Measurements from ENCODE around the gene NAPEPLD.
"Not testable (repeated sequence)": the region's sequence is repeated elsewhere in the genome, so short reads cannot be mapped to it uniquely, and the experiment has no call there.

The NAPEPLD gene

DNA sequence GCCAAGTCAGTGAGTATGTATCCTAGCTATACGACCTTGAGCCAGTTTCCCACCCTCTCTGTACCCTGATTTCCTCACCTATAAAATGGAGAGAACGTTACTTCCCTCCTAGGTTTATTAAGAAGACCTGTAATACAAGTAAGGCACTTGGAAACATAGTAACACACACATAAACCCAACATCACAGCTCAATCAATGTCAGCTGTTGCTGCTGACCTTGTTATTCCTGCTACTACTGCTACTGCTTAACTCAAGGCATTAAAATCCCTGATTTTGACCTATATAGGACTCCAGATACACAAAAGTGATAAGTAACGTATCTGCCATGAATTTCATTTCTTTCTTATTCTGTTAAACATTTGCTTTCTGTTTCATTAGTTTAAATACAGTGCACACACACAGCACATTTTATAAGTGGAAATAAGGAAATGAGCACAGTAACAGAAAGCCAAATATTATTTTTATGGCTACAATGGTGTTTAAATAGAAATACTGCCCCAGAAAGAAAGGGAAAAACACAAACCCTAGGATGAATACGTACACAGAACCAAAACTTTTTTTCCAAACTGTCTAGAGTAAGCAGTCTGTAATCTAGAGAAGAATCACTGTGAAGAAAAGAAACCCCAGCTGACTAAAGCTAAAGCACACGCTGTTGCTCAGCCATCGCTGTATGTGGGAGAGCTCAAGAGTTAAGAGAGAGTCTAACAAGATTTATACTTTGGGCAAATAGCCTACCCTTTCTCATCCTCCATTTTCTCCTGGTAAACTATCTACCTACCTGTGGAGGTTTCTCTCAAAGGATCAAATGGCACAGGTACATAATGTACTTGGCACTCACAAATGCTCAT, 19.0 kb downstream of the NAPEPLD start:
- Mint-ChIP-seq H3K4me3 (no peak overlapping the region), H3K27me3 (no peaks in the 10 kb centered on the region), H3K4me1 (peaks cover 20% of the 10 kb centered on the region), H3K9me3 (no peaks in the 10 kb centered on the region), H3K27ac (no peak overlapping the region), H3K36me3 (peaks cover 15% of the 10 kb centered on the region)
- ATAC-seq, result no peak

GRCh38 chr7:103127006-103127405, 21.9 kb downstream of the NAPEPLD start:
- Mint-ChIP-seq H3K9me3 (no peaks in the 10 kb centered on the region), H3K27me3 (no peaks in the 10 kb centered on the region), H3K4me3 (no peak overlapping the region), H3K36me3 (peaks cover 27% of the 10 kb centered on the region), H3K27ac (no peak overlapping the region), H3K4me1 (peaks cover 7% of the 10 kb centered on the region)
- no peak for ATAC-seq

DNA sequence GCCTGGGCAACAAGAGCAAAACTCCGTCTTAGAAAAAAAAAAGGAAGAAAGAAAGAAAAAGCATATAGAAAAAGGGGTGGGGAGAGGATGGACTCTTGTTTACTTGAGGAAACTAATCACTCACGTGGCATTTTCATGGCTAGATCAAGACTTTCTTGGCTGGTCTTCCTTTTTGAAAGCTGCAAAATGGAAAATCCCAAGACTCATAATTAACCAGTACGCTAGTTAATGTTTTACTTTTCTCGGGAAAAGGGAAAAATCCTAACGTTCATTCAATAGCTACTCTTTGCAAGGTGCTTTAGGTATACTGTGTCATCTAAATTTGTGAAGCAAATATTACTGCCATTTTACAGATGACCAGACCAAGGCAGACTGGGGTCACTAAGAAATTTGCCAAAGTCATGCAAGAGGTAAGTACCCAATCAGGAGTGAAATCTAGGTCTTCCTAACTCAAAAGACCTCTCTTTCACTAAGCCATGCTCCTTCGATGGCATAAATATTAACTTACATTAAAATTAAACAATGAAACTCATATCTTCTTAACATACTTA, 24.4 kb downstream of the NAPEPLD start:
- no peaks in the 10 kb centered on the region for H3K4me1 Mint-ChIP-seq
- H3K36me3 Mint-ChIP-seq, result peaks cover 47% of the 10 kb centered on the region
- no peaks in the 10 kb centered on the region for H3K27me3 Mint-ChIP-seq
- no peak overlapping the region for H3K4me3 Mint-ChIP-seq
- H3K9me3 Mint-ChIP-seq, result no peaks in the 10 kb centered on the region
- ATAC-seq, result no peak
- H3K27ac Mint-ChIP-seq, result no peak overlapping the region

DNA sequence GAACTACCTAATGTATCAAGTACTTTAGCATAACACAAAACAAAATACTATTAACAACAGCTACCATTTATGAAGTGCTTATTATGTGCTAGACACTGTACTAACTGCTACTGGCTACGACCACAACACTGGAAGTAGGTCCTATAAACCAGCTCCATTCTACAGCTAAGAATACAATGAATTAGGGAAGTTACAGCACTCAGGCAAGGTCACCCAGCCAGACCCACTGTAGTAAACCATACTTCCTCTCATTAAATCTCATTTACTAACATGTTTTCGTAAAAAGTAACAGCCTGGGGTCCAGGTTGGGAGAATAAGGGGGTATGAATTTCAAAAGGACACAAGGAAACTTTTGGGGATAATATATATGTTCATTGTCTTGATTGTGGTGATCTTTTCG, 25.4 kb downstream of the NAPEPLD start:
- Mint-ChIP-seq H3K4me1 (no peaks in the 10 kb centered on the region), H3K4me3 (no peak overlapping the region), H3K27me3 (no peaks in the 10 kb centered on the region), H3K27ac (no peak overlapping the region), H3K36me3 (peaks cover 48% of the 10 kb centered on the region), H3K9me3 (no peaks in the 10 kb centered on the region)
- no peak for ATAC-seq

DNA sequence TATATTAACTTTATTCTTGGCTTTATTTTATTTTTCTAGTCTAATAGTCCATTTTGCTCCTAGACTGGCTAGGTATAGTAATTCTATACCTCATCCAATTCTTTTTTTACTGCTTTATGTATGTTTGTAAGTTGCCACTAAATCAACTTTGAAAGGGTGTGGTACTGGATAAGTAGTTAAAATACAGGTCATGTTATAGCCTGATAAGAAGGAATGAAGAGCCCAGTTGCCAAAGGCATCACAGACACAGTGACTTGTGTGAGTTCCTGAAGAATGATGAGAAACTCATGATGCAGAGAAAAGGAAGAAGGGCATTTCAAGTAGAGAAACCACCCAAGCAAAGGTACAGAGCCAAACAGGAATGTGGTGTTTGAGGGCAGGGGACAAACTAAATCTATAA, 27.3 kb downstream of the NAPEPLD start:
- ATAC-seq, result no peak
- Mint-ChIP-seq H3K36me3 (peaks cover 42% of the 10 kb centered on the region), H3K27me3 (no peaks in the 10 kb centered on the region), H3K4me1 (no peaks in the 10 kb centered on the region), H3K4me3 (no peak overlapping the region), H3K9me3 (no peaks in the 10 kb centered on the region), H3K27ac (no peak overlapping the region)

GRCh38 chr7:103120362-103120761, 28.5 kb downstream of the NAPEPLD start:
- H3K4me1 Mint-ChIP-seq, result no peaks in the 10 kb centered on the region
- H3K36me3 Mint-ChIP-seq, result peaks cover 34% of the 10 kb centered on the region
- no peaks in the 10 kb centered on the region for H3K27me3 Mint-ChIP-seq
- no peak overlapping the region for H3K4me3 Mint-ChIP-seq
- no peak for ATAC-seq
- H3K27ac Mint-ChIP-seq, result no peak overlapping the region
- H3K9me3 Mint-ChIP-seq, result no peaks in the 10 kb centered on the region

GRCh38 chr7:103119791-103120291, 29.1 kb downstream of the NAPEPLD start:
- Mint-ChIP-seq H3K36me3 (peaks cover 34% of the 10 kb centered on the region), H3K4me1 (no peaks in the 10 kb centered on the region), H3K27ac (no peak overlapping the region), H3K4me3 (no peak overlapping the region), H3K9me3 (no peaks in the 10 kb centered on the region), H3K27me3 (no peaks in the 10 kb centered on the region)
- no peak for ATAC-seq

GRCh38 chr7:103117465-103117864, 31.4 kb downstream of the NAPEPLD start:
- Mint-ChIP-seq H3K27ac (no peak overlapping the region), H3K4me3 (no peak overlapping the region), H3K4me1 (no peaks in the 10 kb centered on the region), H3K9me3 (peaks cover 3% of the 10 kb centered on the region), H3K36me3 (peaks cover 48% of the 10 kb centered on the region), H3K27me3 (no peaks in the 10 kb centered on the region)
- no peak for ATAC-seq

GRCh38 chr7:103116991-103117390, 31.9 kb downstream of the NAPEPLD start:
- Mint-ChIP-seq H3K4me3 (no peak overlapping the region), H3K36me3 (peaks cover 48% of the 10 kb centered on the region), H3K27me3 (no peaks in the 10 kb centered on the region), H3K4me1 (no peaks in the 10 kb centered on the region), H3K9me3 (peaks cover 3% of the 10 kb centered on the region), H3K27ac (no peak overlapping the region)
- ATAC-seq, result no peak

DNA sequence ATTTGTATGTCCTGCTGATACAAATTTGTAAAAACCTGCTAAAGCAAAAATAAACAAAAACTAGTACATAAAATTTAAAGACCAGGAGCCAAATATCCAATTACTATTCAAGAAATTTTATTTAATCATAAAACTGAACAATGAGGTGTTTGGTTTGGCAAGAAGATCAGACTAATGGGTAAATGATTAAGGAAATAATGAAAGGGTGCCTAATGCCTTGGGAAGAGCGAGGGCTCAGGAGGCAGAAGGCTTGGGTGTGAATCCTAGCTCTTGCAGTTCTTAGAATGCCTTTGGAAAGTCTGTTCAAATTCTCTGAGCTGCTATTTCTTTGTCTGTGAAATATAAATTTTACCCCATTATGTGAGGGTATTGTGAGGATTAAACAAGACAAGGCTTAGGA, 32.4 kb downstream of the NAPEPLD start:
- Mint-ChIP-seq H3K4me3 (no peak overlapping the region), H3K36me3 (peaks cover 48% of the 10 kb centered on the region), H3K27me3 (no peaks in the 10 kb centered on the region), H3K27ac (no peak overlapping the region), H3K4me1 (no peaks in the 10 kb centered on the region), H3K9me3 (peaks cover 3% of the 10 kb centered on the region)
- ATAC-seq, result no peak

- peaks cover 3% of the 10 kb centered on the region for H3K9me3 Mint-ChIP-seq
- no peak for ATAC-seq
- H3K27me3 Mint-ChIP-seq, result no peaks in the 10 kb centered on the region
- peaks cover under 1% of the 10 kb centered on the region for H3K4me1 Mint-ChIP-seq
- no peak overlapping the region for H3K27ac Mint-ChIP-seq
- peaks cover 48% of the 10 kb centered on the region for H3K36me3 Mint-ChIP-seq
- H3K4me3 Mint-ChIP-seq, result no peak overlapping the region
Measured at GRCh38 chr7:103115771-103116170, 33.1 kb downstream of the NAPEPLD start.

DNA sequence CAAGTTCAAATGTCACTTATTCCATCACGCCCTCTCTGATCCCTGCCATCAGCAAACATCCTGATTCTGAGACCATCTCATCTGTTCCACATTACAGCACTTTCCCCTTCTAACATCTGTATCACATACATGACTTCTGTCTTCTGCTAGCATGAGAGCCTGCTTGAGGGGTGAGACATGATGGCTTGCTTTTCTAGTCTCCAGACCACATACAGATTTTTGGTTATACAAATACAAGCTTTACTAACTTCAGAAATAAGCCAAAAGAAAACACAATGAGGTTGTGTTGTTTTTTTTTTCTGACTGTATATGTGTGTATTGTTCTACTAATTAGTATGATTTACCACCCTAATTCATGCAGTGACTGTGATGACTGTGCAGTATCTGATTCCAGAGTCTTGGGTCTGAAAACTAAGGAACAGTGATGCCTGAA, 34.3 kb downstream of the NAPEPLD start:
- Mint-ChIP-seq H3K27ac (no peak overlapping the region), H3K36me3 (peaks cover 53% of the 10 kb centered on the region), H3K4me1 (peaks cover 6% of the 10 kb centered on the region), H3K27me3 (no peaks in the 10 kb centered on the region), H3K9me3 (peaks cover 5% of the 10 kb centered on the region), H3K4me3 (no peak overlapping the region)
- ATAC-seq, result no peak

GRCh38 chr7:103113164-103113563, 35.7 kb downstream of the NAPEPLD start:
- Mint-ChIP-seq H3K4me3 (no peak overlapping the region), H3K9me3 (peaks cover 8% of the 10 kb centered on the region), H3K27ac (no peak overlapping the region), H3K27me3 (no peaks in the 10 kb centered on the region), H3K36me3 (peaks cover 64% of the 10 kb centered on the region), H3K4me1 (peaks cover 6% of the 10 kb centered on the region)
- no peak for ATAC-seq

- H3K36me3 Mint-ChIP-seq, result peaks cover 65% of the 10 kb centered on the region
- not testable (repeated sequence) for H3K4me3 Mint-ChIP-seq, H3K27ac Mint-ChIP-seq, H3K9me3 Mint-ChIP-seq, H3K27me3 Mint-ChIP-seq, H3K4me1 Mint-ChIP-seq, ATAC-seq
Measured at GRCh38 chr7:103106703-103107070, 42.2 kb downstream of the NAPEPLD start.

DNA sequence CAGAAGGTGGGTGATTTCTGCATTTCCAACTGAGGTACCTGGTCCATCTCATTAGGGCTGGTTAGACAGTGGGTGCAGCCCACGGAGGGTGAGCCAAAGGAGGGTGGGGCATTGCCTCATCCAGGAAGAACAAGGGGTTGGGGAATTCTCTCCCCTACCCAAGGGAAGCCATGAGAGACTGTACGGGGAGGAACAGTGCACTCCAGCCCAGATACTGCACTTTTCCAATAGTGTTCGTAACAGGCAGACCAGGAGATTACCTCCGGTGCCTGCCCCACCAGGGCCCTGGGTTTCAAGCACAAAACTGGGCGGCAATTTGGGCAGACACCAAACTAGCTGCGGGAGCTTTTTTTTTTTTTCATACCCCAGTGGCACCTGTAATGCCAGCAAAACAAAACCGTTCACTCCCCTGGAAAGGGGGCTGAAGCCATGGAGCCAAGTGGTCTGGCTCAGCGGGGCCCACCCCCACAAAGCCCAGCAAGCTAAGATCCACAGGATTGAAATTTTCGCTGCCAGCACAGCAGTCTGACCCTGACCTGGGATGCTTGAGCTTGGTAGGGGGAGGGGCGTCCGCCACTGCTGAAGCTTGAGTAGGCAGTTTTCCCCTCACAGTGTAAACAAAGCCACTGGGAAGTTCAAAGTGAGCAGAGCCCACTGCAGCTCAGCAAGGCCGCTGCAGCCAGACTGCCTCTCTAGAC, 42.7 kb downstream of the NAPEPLD start:
- Mint-ChIP-seq H3K9me3 (peaks cover 4% of the 10 kb centered on the region), H3K27ac (no peak overlapping the region), H3K4me1 (peaks cover 6% of the 10 kb centered on the region), H3K27me3 (no peaks in the 10 kb centered on the region), H3K36me3 (peaks cover 60% of the 10 kb centered on the region), H3K4me3 (no peak overlapping the region)
- ATAC-seq, result no peak
